Chondrocyte (in vitro differentiated cells): ENCODE measurements around the gene PROM1. TPM values are rescaled to one million over a fixed set of nuclear protein-coding genes. Genes with fewer than 3 reads are reported as not detected.

Experiments used
- DNase-seq: peaks from one replicate; pipeline ENCODE4 v3.0.0; 2021; ENCODE audit warnings: mixed read lengths, low spot score
- H3K27ac Mint-ChIP-seq: one replicate; pipeline ENCODE4 v1.8.0; 2021; ENCODE audit warnings: mild to moderate bottlenecking, moderate library complexity, mixed read lengths; ENCODE audit not compliant: unreplicated experiment
- H3K27me3 Mint-ChIP-seq: 2 replicates; pipeline ENCODE4 v1.8.0; 2021; ENCODE audit warnings: low read depth, mixed read lengths
- H3K36me3 Mint-ChIP-seq: 2 replicates; pipeline ENCODE4 v1.8.0; 2021; ENCODE audit warnings: low read depth, mixed read lengths
- H3K4me1 Mint-ChIP-seq: 2 replicates; pipeline ENCODE4 v1.8.0; 2021; ENCODE audit warnings: low read depth, mild to moderate bottlenecking, mixed read lengths
- H3K4me3 Mint-ChIP-seq: one replicate; pipeline ENCODE4 v1.8.0; 2021; ENCODE audit warnings: mild to moderate bottlenecking, moderate library complexity, mixed read lengths; ENCODE audit not compliant: unreplicated experiment
- H3K9me3 Mint-ChIP-seq: 2 replicates; pipeline ENCODE4 v1.8.0; 2021; ENCODE audit warnings: low read depth, mixed read lengths
- total RNA-seq: library from RNA; stranded (reverse); gene quantifications from 3 replicates; pipeline ENCODE4 v1.2.1, GENCODE V29; 2021
- TF ChIP-seq, protein P1 (sequence below): fragments of 200-600 bp; sonication (generic); IDR thresholded peaks from 2 replicates; pipeline ENCODE4 v1.5.0; 2021; ENCODE audit warnings: antibody characterized with exemption, mild to moderate bottlenecking, moderate library complexity

Gene PROM1
- total RNA-seq, 1 donor from 2014 or later = 0.10 TPM

DNA sequence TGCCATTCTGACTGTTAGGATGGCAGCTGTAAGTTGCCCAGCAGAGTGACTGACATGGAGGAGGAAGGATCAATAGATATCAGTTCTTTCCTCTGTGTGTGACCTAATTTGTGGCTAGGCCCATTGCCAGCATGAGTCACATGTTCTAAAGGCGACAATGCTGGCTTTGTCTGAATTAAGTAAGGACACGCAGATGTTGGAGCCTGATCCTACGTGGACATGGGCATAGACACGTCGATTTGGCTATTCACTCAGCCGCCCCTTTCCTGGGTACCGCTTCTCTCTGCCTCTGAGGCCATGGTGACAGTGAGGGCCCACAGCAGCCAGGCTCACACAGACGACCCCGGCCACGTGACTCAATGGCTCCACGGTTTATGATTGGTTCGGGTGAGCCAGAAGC is 16.3 kb downstream of the PROM1 start:
- Mint-ChIP-seq H3K9me3 (peaks cover 5% of the 10 kb centered on the region), H3K4me3 (no peak overlapping the region), H3K27me3 (peaks cover 15% of the 10 kb centered on the region), H3K4me1 (no peaks in the 10 kb centered on the region), H3K36me3 (no peaks in the 10 kb centered on the region), H3K27ac (no peak overlapping the region)
- no peak for DNase-seq
- TF ChIP-seq, protein P1, sequence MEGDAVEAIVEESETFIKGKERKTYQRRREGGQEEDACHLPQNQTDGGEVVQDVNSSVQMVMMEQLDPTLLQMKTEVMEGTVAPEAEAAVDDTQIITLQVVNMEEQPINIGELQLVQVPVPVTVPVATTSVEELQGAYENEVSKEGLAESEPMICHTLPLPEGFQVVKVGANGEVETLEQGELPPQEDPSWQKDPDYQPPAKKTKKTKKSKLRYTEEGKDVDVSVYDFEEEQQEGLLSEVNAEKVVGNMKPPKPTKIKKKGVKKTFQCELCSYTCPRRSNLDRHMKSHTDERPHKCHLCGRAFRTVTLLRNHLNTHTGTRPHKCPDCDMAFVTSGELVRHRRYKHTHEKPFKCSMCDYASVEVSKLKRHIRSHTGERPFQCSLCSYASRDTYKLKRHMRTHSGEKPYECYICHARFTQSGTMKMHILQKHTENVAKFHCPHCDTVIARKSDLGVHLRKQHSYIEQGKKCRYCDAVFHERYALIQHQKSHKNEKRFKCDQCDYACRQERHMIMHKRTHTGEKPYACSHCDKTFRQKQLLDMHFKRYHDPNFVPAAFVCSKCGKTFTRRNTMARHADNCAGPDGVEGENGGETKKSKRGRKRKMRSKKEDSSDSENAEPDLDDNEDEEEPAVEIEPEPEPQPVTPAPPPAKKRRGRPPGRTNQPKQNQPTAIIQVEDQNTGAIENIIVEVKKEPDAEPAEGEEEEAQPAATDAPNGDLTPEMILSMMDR = no peak

DNA sequence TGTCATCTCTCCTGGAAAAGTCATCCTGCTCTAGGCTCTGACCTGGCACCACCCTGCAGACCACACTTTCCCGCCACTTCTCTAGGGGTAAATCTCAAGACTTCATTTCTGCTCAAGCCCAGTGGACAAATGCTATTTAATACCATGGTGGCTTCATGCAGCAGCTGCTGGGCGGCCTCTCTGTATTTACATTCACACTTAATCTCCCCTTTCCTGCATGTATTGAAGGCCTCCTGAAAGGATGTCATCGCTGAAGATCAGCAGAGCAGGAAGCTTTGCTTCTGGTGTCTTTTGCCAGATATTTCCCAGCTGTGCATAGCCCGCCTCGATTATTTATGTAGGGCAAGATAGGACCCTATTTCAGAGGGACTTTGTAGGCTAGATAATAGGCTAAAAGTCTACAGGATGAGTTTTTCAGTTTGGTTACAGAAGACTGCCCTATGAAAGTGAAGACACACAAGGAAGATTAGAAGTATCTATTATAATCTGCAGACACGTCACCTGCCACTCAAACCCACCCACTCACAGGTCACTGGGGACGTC is 17.2 kb downstream of the PROM1 start:
- Mint-ChIP-seq H3K27ac (no peak overlapping the region), H3K4me1 (no peaks in the 10 kb centered on the region), H3K9me3 (peaks cover 5% of the 10 kb centered on the region), H3K27me3 (peaks cover 10% of the 10 kb centered on the region), H3K4me3 (no peak overlapping the region), H3K36me3 (no peaks in the 10 kb centered on the region)
- no peak for DNase-seq
- TF ChIP-seq, protein P1 = no peak

DNA sequence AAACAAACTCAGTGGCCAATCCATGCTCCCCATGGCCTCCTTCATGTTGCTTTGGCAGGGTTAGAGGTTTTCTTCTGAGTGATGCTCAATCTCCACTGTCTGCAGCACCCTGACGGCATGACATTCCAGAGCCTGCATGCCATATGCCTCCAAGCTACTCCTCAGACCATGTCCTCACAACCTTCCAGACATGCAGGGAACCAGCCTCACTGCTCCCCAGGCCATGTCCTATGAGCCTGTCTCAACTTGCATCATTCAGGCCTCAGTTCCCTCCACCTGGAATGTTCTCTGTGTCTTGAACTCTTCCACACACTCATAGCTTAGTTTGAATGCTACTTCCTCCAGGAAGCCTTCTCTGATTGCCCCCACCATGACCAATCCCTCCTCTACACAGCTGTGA is 18.8 kb downstream of the PROM1 start:
- TF ChIP-seq, protein P1 = no peak
- Mint-ChIP-seq H3K9me3 (peaks cover 5% of the 10 kb centered on the region), H3K4me1 (no peaks in the 10 kb centered on the region), H3K4me3 (no peak overlapping the region), H3K27ac (no peak overlapping the region), H3K27me3 (no peaks in the 10 kb centered on the region), H3K36me3 (no peaks in the 10 kb centered on the region)
- DNase-seq = no peak

DNA sequence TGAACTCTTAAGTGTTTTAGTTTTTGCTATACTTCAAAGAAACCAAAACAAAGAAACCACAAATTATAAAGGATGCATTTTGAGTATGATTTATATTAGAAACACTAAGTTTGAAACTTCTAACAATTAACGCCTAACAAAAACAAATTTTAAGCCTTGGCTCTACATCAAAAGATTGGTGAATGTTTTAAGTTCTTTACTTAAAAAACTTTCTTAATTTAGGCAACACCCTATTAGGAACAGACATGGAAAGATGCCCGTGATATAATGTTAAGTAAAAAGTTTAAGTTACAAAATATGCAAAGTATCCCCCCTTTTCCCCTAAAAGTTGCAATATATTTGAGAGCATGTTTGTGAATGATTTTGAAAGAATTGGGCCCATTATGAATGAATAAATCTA is 21.2 kb downstream of the PROM1 start:
- Mint-ChIP-seq H3K27ac (no peak overlapping the region), H3K4me3 (no peak overlapping the region), H3K4me1 (no peaks in the 10 kb centered on the region), H3K36me3 (no peaks in the 10 kb centered on the region), H3K9me3 (peaks cover 5% of the 10 kb centered on the region), H3K27me3 (no peaks in the 10 kb centered on the region)
- TF ChIP-seq, protein P1 = no peak
- no peak for DNase-seq

DNA sequence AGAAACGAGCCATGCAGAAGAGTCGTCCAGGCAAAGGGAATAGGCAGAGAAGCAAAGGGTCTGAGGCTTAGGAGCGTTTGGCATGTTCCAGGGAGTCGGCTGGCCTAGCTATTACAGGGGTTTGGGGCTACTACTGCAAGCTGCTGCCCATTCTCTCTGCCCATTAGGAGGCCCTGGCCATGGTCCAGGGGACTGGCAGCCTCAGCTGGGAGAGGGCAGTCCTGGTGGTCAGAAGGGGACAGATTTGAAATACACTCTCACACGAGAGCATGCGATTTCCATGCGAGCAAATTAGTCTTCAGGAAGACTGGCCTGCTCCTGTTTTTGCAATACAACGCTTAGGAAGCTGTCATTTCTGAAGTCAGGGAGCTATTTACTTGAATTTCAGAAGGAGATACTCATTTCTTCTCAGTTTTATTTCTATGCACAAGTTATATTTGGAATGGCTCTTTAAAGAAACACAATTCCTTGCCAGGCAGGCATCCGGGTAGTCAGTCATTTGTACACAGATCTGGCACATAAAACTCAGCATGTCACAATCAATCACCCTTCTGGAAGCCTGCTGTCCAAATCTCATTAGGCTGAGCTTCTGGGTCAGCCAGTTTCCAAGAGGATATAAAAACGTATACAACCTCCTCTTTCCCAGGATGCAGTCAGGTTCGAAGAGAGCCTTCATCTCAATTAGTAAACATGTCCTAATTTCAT is 27.0 kb downstream of the PROM1 start:
- TF ChIP-seq, protein P1 = no peak
- Mint-ChIP-seq H3K27me3 (peaks cover 10% of the 10 kb centered on the region), H3K4me3 (no peak overlapping the region), H3K27ac (no peak overlapping the region), H3K4me1 (peaks cover 12% of the 10 kb centered on the region), H3K9me3 (no peaks in the 10 kb centered on the region), H3K36me3 (no peaks in the 10 kb centered on the region)
- no peak for DNase-seq
